Gastrocnemius medialis (tissue), 4 donors: ENCODE data around the gene ECM1. TPM values are rescaled to one million over a fixed set of nuclear protein-coding genes. Genes with fewer than 3 reads are reported as not detected.

Source experiments
- ATAC-seq, 2 donors: fragments of 150-250 bp; one replicate each; pipeline ENCODE4 v1.9.1; 2016
- DNase-seq, 2 donors: peaks; one replicate each; pipeline ENCODE4 v3.0.0-alpha.2; 2019
- H3K27ac ChIP-seq, 4 donors: fragments of 200-600 bp; sonication (generic); 1 replicate in 1 of 4; 2 replicates in 3 of 4; pipeline ENCODE4 v1.5.1; 2016 to 2018; ENCODE audit warnings: mild to moderate bottlenecking in 2 of 4, moderate library complexity in 1 of 4
- H3K27me3 ChIP-seq, 3 donors: fragments of 200-600 bp; sonication (generic) in 2 of 3; 1 replicate in 1 of 3; 2 replicates in 2 of 3; pipeline versions ENCODE4 v1.5.1 to v1.6.0; 2016 to 2019; ENCODE audit warnings: mild to moderate bottlenecking in 1 of 3, moderate library complexity in 1 of 3
- H3K36me3 ChIP-seq, 2 donors: fragments of 200-600 bp; sonication (generic) in 1 of 2; one replicate each; pipeline ENCODE4 v1.5.1; 2017 to 2018
- H3K4me1 ChIP-seq, 2 donors: fragments of 200-600 bp; sonication (generic) in 1 of 2; one replicate each; pipeline ENCODE4 v1.5.1; 2016 to 2017; ENCODE audit warnings: mild to moderate bottlenecking in 2 of 2
- H3K4me3 ChIP-seq, 4 donors: fragments of 200-600 bp; sonication (generic) in 3 of 4; 1 replicate in 1 of 4; 2 replicates in 3 of 4; pipeline ENCODE4 v1.5.1; 2016 to 2019; ENCODE audit warnings: mild to moderate bottlenecking in 2 of 4
- H3K9me3 ChIP-seq, 3 donors: fragments of 200-600 bp; sonication (generic) in 2 of 3; 1 replicate in 1 of 3; 2 replicates in 2 of 3; pipeline ENCODE4 v1.5.1; 2016 to 2019
- CTCF ChIP-seq, 5 experiments: fragments of 450-650 bp in 3 of 5; fragments of 200-600 bp in 2 of 5; sonication (generic) in 2 of 5; IDR thresholded peaks in 4 of 5; conservative IDR thresholded peaks in 1 of 5; 1 replicate in 4 of 5; 2 replicates in 1 of 5; pipeline ENCODE4 v1.5.1; 2016 to 2019; ENCODE audit warnings: antibody characterized with exemption in 5 of 5, mild to moderate bottlenecking in 3 of 5, moderate library complexity in 3 of 5
- POLR2A ChIP-seq, 2 donors: fragments of 450-650 bp; IDR thresholded peaks; one replicate each; pipeline ENCODE4 v1.6.1; 2017; ENCODE audit warnings: antibody characterized with exemption in 2 of 2, mild to moderate bottlenecking in 2 of 2, moderate library complexity in 2 of 2
- in situ Hi-C, 4 donors: fragments of 200-750 bp; cut with MboI; loops; one replicate each; pipeline versions ENCODE4 v1.15.0 to v1.8.0; 2017; ENCODE audit warnings: low sequenced_read_pairs in 4 of 4
- intact Hi-C: fragments of 100-400 bp; cut with DNase I; formaldehyde crosslinking; loops from one replicate; pipeline ENCODE4 v1.15.1; 2023; ENCODE audit warnings: low total_unique reads
- total RNA-seq, 4 donors: library from RNA; depleted of rRNA; stranded (reverse); fragments of >200 nt; gene quantifications; one replicate each; pipeline versions ENCODE4 v1.1.0 to v1.2.3, GENCODE V29; 2016

Gene ECM1
- total RNA-seq, 4 donors from 2014 or later: 1.5 to 8.5 (median 5.6) TPM

- in situ Hi-C loops (no loop called here), intact Hi-C loops (no loop called here)
- DNase-seq (no peak), ATAC-seq (no peak)
- Histone ChIP-seq H3K4me3 (peak overlapping the region; percentile 62 to 92 (median 70)), H3K27me3 (no peaks in the 10 kb centered on the region), H3K4me1 (peaks cover 24 to 29% of the 10 kb centered on the region in 2 donors), H3K36me3 (no peaks in the 10 kb centered on the region), H3K27ac (peak overlapping the region; percentile 81 to 92 (median 90)), H3K9me3 (no peaks in the 10 kb centered on the region)
- TF ChIP-seq CTCF (IDR thresholded peaks at IDR 0.05 in 4 of 5, conservative IDR thresholded peaks at IDR 0.05 in 1 of 5) (no peak), POLR2A (IDR thresholded peaks at IDR 0.05) (no peak)
These were observed 40.4 kb downstream of the ECM1 start for GRCh38 chr1:150548324-150548631.

GRCh38 chr1:150548632-150549495 is 41.0 kb downstream of the ECM1 start, which contains the start of gene ADAMTSL4:
ADAMTSL4 (plus strand) TSS chr1:150549408; CDS start chr1:150552289, 2,881 bp downstream.
- ATAC-seq: peak; percentile 57 to 69
- peak within 1 kb of the TSS; percentile 81 to 92 (median 90) for H3K27ac ChIP-seq
- TF ChIP-seq CTCF (IDR thresholded peaks at IDR 0.05 in 4 of 5, conservative IDR thresholded peaks at IDR 0.05 in 1 of 5) (peak in 4 of 5 experiments; percentile 12 to 39 (median 22)), POLR2A (IDR thresholded peaks at IDR 0.05) (peak in 1 of 2 donors; percentile 58)
- DNase-seq: peak in 1 of 2 donors; percentile 74
- H3K4me3 ChIP-seq: peak within 1 kb of the TSS; percentile 62 to 92 (median 70)
- no peaks in the 10 kb centered on the region for H3K9me3 ChIP-seq
- H3K4me1 ChIP-seq: peaks cover 28 to 35% of the 10 kb centered on the region in 2 donors
- intact Hi-C loops: no loop called here
- in situ Hi-C loops: no loop called here
- H3K36me3 ChIP-seq: no peaks in the 10 kb centered on the region
- no peaks in the 10 kb centered on the region for H3K27me3 ChIP-seq

DNA sequence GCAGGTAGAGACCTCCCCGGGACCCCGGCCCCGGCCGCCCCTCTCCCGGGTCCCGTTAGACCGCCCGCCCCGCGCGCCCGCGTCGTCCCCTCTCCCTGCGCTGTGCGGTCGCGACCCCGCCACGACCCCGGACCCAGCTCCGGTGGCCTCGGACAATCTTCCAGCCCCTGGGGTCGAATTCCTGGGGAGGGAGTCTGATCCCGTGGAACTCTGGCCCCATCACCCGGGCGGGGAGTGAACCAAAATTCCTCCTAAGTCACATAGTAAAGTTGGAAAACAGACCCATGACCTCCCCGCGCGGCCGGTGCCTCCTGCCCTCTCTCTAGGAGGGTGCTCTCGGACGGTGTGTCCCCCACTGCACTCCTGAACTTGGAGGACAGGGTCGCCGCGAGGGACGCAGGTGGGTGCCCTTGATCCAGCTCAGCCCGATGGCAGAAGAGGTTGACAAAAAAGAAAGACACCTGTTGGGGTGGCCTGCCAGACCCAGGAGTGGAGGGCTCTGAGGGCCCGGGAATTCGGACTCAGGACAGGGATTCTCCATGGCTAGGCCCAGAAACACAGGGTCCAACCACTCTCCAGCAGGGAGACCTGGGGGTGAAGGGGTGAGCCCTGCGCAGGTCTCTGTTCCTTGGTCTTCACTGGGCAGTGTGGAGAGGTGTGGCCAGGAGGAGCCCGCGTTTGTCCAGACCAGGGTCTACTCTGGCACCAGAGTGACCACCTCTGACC is 41.8 kb downstream of the ECM1 start:
- DNase-seq (no peak), ATAC-seq (peak; percentile 24 to 27)
- no peaks in the 10 kb centered on the region for H3K9me3 ChIP-seq
- peaks cover 28 to 35% of the 10 kb centered on the region in 2 donors for H3K4me1 ChIP-seq
- intact Hi-C loops: no loop called here
- H3K27ac ChIP-seq: peak overlapping the region; percentile 81 to 92 (median 90)
- TF ChIP-seq POLR2A (IDR thresholded peaks at IDR 0.05) (peak in 1 of 2 donors; percentile 62), CTCF (IDR thresholded peaks at IDR 0.05 in 4 of 5, conservative IDR thresholded peaks at IDR 0.05 in 1 of 5) (peak in 1 of 5 experiments; percentile 17)
- H3K4me3 ChIP-seq: peak overlapping the region; percentile 62 to 92 (median 70)
- H3K27me3 ChIP-seq: no peaks in the 10 kb centered on the region
- in situ Hi-C loops: no loop called here
- no peaks in the 10 kb centered on the region for H3K36me3 ChIP-seq

DNA sequence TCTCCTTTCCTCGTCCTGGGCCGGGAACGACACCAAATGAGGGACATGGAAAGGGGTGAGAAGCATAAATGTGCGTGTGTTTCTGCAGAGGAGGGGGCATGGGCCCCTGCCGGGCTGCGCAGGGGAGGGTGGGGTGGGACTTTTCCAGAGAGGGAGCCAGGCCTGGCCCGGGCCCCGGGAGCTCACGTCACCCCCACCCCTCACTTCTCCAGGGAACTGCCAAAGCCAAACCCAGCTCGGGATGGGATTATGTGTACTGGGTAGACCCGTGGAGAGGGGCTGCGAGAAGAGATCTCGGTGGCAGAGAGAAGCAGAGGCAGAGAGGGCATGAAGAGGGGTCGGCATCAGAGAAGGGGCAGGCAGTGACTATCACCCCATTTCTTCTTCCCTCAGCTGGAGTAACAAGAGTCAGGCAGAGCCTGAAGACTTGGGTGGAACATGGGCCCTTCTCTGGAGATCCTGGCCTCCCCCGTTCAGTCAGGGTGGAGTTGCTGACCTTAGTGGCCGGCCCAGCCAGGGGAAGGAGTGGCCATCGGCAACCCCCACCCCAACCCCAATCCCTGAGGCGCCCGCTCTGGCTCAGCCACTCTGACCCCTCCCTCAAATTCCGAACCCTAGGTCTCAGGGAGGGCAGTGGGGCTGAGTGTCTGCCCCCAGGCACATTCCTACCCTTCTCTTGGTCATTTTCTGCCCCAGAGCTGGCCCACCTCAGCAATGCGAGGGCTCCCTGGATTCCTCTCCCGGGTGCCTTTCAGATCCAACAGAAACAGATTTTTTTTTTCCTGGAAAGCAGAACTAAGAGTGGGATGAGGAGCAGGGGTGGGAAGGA is 42.5 kb downstream of the ECM1 start:
- peak in 1 of 2 donors; percentile 4 for ATAC-seq
- peak overlapping the region in 3 of 4 donors; percentile 62 to 92 (median 65) for H3K4me3 ChIP-seq
- H3K36me3 ChIP-seq: no peaks in the 10 kb centered on the region
- no peaks in the 10 kb centered on the region for H3K9me3 ChIP-seq
- H3K27me3 ChIP-seq: no peaks in the 10 kb centered on the region
- peak overlapping the region; percentile 81 to 92 (median 90) for H3K27ac ChIP-seq
- DNase-seq: no peak
- H3K4me1 ChIP-seq: peaks cover 28 to 35% of the 10 kb centered on the region in 2 donors
- in situ Hi-C loops (no loop called here), intact Hi-C loops (no loop called here)
- TF ChIP-seq POLR2A (IDR thresholded peaks at IDR 0.05) (no peak), CTCF (IDR thresholded peaks at IDR 0.05 in 4 of 5, conservative IDR thresholded peaks at IDR 0.05 in 1 of 5) (no peak)
